KOPT-K1 (cell line): ENCODE measurements around the gene RABGEF1.
"Not testable (repeated sequence)": the region's sequence is repeated elsewhere in the genome, so short reads cannot be mapped to it uniquely, and the experiment has no call there.

Source experiments
- H3K27ac ChIP-seq: fragments of 200-600 bp; sonication (generic); 2 replicates; pipeline ENCODE4 v1.5.1; 2016; ENCODE audit warnings: antibody characterized with exemption, mild to moderate bottlenecking, low read depth, low read length; ENCODE audit not compliant: poor library complexity, severe bottlenecking
- H3K36me3 ChIP-seq: fragments of 200-600 bp; sonication (generic); 2 replicates; pipeline ENCODE4 v1.5.1; 2017; ENCODE audit warnings: antibody characterized with exemption, mild to moderate bottlenecking, low read length, moderate library complexity; ENCODE audit not compliant: insufficient read depth
- H3K9me3 ChIP-seq: fragments of 200-600 bp; sonication (generic); 2 replicates; pipeline ENCODE4 v1.5.1; 2017; ENCODE audit warnings: antibody characterized with exemption, low read length, mild to moderate bottlenecking; ENCODE audit not compliant: insufficient read depth, poor library complexity, severe bottlenecking

RABGEF1 gene

DNA sequence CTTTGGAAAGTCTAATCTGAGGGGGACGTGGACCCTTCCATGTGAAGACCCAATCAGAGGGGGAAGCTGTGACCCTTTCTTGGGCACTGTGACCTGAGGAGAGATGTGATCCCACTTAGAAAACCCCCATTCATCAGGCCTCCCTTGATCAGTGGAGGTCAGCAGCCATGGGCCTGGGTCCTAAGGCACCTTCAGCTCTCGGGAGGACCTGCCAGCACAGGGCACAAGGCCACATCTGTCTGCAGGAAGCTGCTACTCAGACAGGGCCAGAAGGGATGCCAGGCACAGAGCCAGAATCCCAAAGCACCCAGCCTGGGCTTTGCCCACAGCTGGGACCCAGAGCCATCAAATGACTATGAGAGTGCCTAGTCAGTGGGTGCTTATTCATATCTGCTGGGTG lies 14.7 kb upstream of the RABGEF1 start:
- no peak overlapping the region for H3K27ac ChIP-seq
- H3K9me3 ChIP-seq, result peaks cover 16% of the 10 kb centered on the region
- H3K36me3 ChIP-seq, result no peaks in the 10 kb centered on the region

DNA sequence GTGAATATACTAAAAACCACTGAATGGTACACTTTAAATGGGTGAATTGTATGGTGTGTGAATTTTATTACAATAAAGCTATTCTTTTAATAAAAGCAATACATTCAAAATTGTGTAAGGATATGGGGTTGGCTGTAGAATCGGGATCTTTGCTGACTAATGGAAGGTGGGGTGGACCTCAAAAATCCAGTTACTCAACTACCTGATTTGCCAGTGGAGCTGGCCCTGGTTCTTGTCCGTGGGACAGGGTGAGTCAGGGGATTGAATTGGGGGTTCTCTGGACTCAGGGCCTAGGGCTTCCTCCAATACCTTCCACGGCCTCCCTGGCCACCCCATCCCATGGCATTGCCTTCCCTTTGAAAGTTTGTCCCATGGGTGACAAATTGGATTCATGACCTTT lies 13.5 kb upstream of the RABGEF1 start:
- peaks cover 16% of the 10 kb centered on the region for H3K9me3 ChIP-seq
- no peak overlapping the region for H3K27ac ChIP-seq
- H3K36me3 ChIP-seq, result no peaks in the 10 kb centered on the region

DNA sequence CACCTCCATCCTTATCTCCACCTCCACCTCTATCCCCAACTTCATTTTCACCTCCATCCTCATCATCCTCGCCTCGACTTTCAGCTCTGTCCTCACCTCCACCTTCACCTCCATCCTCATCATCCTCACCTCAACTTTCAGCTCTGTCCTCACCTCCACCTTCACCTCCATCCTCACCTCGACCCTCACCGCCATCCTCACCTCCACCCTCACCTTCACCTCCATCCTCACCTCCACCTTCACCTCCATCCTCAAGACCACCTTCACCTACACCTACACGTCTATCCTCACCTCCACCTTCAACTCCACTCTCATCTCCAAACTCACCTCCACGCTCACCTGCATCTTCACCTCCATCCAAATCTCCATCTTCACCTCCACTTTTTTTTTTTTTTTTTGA lies 12.0 kb upstream of the RABGEF1 start:
- Histone ChIP-seq H3K27ac (no peak overlapping the region), H3K9me3 (peaks cover 16% of the 10 kb centered on the region), H3K36me3 (no peaks in the 10 kb centered on the region)

DNA sequence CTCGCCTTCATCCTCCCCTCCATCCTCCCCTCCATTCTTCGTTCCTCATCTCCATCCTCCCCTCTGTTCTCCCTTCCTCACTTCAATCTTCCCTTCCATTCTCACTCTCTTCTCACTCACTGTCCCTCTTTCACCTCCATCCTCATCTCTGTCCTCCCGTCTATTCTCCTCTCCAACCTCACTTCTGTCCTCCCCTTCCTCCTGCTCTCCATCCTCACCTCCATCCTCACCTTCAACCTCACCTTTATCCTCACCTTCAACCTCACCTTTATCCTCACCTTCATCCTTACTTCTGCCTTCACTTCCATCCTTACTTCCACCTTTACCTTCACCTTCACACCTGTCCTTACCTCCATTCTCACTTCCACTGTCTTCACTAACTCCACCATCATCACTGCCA lies 11.3 kb upstream of the RABGEF1 start:
- H3K27ac ChIP-seq, result no peak overlapping the region
- H3K9me3 ChIP-seq, result peaks cover 12% of the 10 kb centered on the region

DNA sequence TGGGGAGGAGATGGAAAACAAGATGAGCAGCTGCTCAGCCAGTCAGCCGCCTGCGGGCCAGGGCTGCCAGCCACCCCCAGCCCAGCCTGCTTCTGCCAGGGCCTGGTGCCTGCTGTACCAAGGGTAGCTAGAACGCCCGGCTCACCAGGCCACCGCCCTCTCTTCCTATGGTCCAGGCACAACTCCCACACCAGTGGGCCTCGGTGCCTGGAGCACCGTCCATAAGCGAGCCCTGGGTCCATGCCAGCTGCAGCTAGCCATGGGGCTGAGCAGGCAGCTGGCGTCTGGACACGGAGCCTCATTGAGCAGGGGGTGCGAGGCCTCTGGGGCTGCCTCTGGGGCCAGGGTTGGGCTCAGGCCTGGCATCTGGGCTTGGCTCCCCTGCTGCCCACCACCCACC lies 8.5 kb upstream of the RABGEF1 start:
- Histone ChIP-seq H3K27ac (no peak overlapping the region), H3K36me3 (peaks cover 11% of the 10 kb centered on the region; the same call in 1 of the 2 replicates), H3K9me3 (peaks cover 12% of the 10 kb centered on the region)

More for the DNA sequence above, 11.3 kb upstream of the RABGEF1 start:
- no peaks in the 10 kb centered on the region for H3K36me3 ChIP-seq

DNA sequence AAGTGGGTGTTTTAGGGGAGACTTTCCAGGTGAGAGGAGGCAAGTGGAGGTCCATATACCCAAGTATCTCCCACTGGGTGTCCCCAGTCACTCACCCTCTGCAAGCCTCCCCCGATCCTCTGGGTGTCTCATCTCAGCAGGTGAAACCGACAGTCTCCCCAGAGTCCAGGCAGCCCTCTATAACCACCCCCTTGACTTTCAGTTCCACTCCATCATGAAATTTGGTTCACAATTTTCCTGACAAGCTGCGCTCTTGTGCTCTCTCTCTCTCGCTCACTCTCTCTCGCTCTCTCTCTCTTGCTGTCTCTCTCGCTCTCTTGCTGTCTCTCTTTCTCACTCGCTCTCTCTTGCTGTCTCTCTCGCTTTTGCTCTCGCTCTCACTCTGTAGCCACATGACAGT lies 8.1 kb upstream of the RABGEF1 start:
- H3K36me3 ChIP-seq, result peaks cover 11% of the 10 kb centered on the region; the same call in 1 of the 2 replicates
- H3K27ac ChIP-seq, result no peak overlapping the region
- peaks cover 12% of the 10 kb centered on the region for H3K9me3 ChIP-seq

DNA sequence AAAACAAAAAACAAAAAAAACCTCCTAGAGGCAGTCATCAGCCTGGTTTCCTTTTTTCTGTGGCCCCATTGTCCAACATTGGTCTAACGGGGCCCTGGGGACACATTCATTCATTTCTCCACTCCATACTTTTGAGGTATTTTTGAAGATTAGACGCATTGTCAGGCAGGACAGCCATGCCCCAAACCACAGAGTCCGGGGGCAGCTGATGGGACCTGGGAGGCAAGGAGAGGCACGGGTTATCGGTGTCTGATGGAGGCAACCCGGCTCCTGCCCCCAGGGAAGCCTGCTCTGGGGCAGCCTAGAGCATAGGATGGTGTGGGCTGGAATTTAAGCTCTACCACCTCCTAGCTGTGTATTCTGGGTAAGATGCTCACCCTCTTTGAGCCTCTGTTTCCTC lies 6.5 kb upstream of the RABGEF1 start:
- H3K9me3 ChIP-seq, result peaks cover 12% of the 10 kb centered on the region
- peaks cover 11% of the 10 kb centered on the region; the same call in 1 of the 2 replicates for H3K36me3 ChIP-seq
- no peak overlapping the region for H3K27ac ChIP-seq

DNA sequence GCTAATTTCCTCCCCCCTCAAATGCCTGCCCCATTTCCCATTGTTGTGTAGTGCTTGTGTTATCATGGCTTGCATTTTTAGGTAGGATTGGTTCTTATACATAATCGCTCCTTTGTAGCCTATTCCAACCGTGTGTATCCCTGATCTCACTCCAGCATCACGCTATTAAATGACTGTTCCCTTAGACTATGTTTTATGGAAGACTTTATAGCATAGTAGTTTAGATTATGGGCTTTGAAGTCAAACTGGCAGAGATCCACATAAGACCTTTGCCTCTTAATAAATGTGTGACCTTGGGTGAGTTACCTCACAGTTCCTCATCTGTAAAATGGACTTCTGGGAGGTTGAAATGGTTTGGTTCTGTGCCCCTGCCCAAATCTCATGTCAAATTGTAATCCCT lies 5.4 kb upstream of the RABGEF1 start:
- peaks cover 11% of the 10 kb centered on the region; the same call in 1 of the 2 replicates for H3K36me3 ChIP-seq
- H3K9me3 ChIP-seq, result peaks cover 12% of the 10 kb centered on the region
- no peak overlapping the region for H3K27ac ChIP-seq

DNA sequence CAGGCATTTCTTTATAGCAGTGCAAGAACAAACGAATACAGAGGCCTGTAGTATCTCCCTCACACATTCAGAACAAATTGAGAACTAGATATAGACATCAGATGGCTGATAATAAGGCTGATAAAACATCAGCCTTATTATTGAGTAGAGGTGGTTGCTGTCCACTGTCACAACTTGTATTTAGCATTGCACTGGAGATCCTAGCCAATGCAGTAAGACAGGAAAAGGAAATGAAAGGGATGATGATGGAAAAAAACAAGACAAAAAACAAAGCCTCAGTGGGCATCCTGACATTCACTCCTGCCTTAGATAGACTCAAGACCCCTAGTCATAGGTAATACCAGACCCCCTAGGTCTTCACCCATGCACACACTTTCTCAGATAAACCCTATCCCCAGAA lies 4.7 kb upstream of the RABGEF1 start:
- no peak overlapping the region for H3K27ac ChIP-seq
- H3K36me3 ChIP-seq, result peaks cover 11% of the 10 kb centered on the region; the same call in 1 of the 2 replicates
- H3K9me3 ChIP-seq, result peaks cover 12% of the 10 kb centered on the region

DNA sequence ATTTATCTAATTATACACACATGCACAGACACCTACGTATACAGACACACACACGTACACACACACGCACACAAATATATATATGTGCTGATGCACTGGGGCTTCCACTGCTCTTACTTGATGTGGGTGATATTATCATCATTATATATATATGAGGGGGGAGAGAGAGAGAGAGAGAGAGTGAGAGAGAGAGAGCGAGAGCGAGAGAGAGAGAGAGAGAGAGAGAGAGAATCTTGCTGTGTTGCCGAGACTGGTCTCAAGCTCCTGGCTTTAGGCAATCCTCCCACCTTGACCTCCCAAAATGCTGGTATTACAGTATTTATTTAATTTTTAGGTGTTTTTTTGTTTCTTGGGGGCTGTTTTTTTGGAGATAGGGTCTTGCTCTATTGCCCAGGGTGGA lies 3.6 kb upstream of the RABGEF1 start:
- Histone ChIP-seq H3K27ac (no peak overlapping the region), H3K36me3 (peaks cover 11% of the 10 kb centered on the region; the same call in 1 of the 2 replicates), H3K9me3 (peaks cover 12% of the 10 kb centered on the region)

DNA sequence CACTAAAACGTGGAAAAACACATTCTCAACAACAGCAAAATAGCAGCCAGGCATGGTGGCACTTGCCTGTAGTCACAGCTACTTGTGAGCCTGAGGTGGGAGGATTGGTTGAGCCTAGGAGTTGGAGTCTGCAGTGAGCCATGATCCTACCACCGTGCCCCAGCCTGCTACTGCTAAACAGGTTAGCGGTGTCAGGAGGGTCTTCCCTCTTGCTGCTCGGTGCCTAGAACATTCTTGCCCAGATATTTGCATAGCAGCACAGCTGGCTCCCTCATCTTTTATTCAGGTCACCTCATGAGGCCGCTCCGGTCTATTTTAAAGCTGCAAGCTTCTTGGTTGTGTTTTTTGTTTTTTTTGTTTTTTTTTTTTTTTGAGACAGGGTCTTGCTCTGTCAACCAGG lies 2.9 kb upstream of the RABGEF1 start:
- peaks cover 11% of the 10 kb centered on the region; the same call in 1 of the 2 replicates for H3K36me3 ChIP-seq
- peaks cover 12% of the 10 kb centered on the region for H3K9me3 ChIP-seq
- no peak overlapping the region for H3K27ac ChIP-seq

DNA sequence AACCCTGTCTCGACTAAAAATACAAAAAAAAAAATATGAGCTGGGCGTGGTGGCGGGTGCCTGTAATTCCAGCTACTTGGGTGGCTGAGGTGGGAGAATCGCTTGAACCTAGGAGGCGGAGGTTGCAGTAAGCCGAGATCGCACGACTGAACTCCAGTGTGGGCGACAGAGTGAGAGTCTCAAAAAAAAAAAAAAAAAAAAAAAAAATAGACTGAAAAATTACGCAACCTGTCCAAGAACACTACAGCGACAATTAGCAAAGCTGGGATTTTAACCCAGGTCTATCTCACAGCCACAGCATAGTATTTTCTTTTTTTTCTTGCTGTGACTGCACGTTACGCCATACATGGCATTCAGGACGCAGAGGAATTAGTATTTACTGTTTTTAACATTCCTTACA lies 1.1 kb upstream of the RABGEF1 start:
- Histone ChIP-seq H3K27ac (peak overlapping the region; percentile 73), H3K9me3 (peaks cover 12% of the 10 kb centered on the region), H3K36me3 (peaks cover 11% of the 10 kb centered on the region; the same call in 1 of the 2 replicates)

DNA sequence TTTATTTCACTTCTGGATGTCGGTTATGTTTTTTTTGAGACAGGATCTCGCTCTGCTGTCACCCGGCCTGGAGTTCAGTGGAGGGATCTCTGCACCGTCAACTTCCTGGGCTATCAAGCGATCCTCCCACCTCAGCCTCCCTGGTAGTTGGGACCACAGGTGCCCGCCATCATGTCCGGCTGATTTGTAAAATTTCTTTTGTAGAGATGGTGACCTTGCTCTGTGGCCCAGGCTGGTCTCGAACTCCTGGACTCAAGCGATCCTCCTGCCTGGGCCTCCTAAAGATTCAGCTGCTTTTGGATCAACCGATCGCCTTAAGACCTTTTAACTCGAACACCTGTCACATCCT lies 606 bp upstream of the RABGEF1 start:
- H3K9me3 ChIP-seq, result peaks cover 12% of the 10 kb centered on the region
- H3K36me3 ChIP-seq, result peaks cover 11% of the 10 kb centered on the region; the same call in 1 of the 2 replicates
- H3K27ac ChIP-seq, result peak overlapping the region; percentile 73

DNA sequence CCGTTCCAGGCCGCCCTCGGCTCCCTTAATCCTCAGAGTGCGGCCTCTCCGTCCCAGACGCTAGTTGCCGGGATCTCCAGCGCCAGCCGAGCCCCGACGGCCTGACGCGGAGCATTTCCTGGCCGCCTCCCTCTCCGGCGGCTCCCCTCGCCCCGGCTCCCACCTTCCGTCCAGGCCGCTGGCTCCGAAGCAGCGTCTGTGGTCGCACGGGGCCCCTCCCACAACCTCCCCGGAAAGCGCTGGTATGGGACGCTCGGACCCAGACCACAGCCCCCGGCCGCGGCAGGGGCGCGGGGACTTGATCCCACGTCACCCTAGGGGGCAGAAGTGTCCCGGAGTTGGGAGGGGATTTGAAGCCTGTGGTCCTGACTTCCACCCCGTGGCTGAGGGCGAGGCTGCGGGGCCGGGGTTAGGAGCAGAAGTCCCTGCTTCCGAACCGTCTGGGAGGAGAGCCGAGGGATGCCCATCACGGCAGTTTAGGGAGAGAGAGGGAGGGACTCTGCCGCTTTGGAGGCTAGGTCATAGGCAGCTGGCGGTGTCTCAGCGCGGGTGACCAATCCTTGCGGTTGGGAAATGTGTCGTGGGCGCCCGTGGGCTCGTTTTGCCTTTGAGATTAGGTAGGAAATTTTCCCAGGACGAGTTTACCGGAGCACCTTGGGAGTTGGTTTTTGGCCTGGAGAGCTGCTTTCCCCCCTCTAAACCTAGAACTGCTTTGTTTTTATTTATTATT lies 612 bp downstream of the RABGEF1 start:
- not testable (repeated sequence) for H3K9me3 ChIP-seq, H3K36me3 ChIP-seq
- H3K27ac ChIP-seq, result peak overlapping the region; percentile 73

DNA sequence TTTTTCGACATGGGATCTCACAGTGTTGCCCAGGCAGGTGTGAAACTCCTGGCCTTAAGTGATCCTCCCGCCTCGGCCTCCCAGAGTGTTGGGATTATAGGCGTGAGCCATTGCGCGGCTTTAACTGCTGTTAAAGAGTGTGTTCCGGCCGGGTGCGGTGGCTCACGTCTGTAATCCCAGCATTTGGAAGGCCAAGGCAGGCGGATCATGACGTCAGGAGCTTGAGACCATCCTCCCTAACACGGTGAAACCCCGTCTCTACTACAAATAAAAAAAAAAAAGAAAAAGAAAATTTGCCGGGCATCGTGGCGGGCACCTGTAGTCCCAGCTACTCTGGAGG lies 1.1 kb downstream of the RABGEF1 start:
- no peaks in the 10 kb centered on the region for H3K36me3 ChIP-seq
- H3K27ac ChIP-seq, result peak overlapping the region; percentile 73
- H3K9me3 ChIP-seq, result peaks cover under 1% of the 10 kb centered on the region

DNA sequence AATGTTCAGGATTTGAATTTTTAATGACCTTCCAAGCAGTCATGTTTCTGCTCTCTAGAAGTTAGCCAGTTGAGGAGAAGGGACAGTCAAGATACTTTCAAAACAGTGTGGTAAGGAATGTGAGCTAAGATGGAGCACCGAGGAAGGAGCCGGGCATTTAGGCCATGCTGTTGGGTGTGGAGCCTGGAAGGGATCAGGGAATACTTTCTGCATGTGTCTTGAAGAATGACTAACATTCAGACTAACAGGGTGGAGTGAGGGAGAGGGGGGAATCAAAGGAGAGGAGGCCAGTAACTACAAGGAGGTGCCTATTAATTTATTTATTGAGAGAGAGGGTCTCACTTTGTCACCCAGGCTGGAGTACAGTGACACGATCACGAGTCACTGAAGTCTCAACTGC lies 1.8 kb downstream of the RABGEF1 start:
- not testable (repeated sequence) for H3K27ac ChIP-seq

More for the DNA sequence above, 1.8 kb downstream of the RABGEF1 start:
- H3K9me3 ChIP-seq, H3K36me3 ChIP-seq: not testable (repeated sequence)
